GM18505 (cell line): ENCODE results near the gene HPN.

Source experiments
- ATAC-seq: cut with Tn5 transposase; IDR thresholded peaks from one replicate; pipeline ENCODE4 v1.9.1; 2021; ENCODE audit not compliant: unreplicated experiment
- POLR2A ChIP-seq: IDR thresholded peaks from 4 replicates; pipeline ENCODE4 v1.6.1; 2011; ENCODE audit warnings: borderline replicate concordance; ENCODE audit not compliant: insufficient read depth, insufficient read length; ENCODE audit errors: extremely low read depth

HPN gene

GRCh38 chr19:35106291-35106583 is 64.7 kb downstream of the HPN start:
- ATAC-seq: no peak
- no peak for TF ChIP-seq POLR2A

DNA sequence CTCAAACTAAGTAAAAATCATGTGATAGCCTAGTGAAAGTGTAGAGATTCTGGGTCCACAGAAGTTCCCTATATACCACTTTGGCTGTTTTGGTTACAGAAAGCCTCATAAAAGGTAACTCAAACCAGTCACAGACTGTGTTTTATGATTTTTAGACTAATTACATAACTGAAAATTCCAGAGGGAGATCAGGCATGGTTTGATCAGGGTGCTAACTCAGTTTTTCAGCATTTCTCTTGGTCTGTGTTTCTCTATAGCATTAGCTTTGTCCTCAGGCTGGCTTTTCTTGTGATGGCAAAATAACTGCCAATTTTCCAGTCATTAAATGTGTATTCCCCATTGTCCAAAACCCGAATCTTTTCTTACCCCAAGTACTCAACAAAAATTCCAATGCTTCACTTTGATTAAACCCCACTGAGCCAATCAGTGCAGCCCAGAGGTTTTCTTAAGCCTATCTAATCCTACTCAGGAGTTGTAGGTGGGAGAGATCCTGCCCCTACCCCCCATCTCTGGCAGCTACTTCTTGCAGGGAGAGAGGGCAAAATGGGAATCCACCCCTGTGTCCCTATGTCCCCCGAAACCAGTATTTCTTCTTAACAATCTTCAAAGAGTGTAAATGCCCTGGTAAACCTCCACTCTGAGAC is 65.5 kb downstream of the HPN start:
- no peak for TF ChIP-seq POLR2A
- ATAC-seq: no peak

DNA sequence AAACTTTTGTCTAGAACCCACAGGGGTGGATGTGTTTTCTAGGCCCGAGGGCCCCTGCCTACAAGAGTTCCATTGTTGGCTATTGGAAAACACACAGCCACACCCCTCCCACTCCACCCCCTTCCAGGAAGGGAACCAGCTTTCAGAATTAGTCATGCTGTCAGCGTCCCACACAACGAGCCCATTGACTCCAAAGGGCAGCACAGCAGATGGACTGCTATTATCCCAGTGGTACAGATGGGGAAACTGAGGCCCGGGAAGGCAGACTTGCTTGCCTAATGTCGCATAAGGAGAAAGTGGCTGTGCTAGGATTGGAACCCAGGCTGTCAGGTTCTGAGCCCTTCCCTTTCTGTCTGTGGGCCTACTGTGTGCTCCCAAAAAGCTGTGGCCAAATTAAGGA is 66.0 kb downstream of the HPN start:
- no peak for TF ChIP-seq POLR2A
- no peak for ATAC-seq

GRCh38 chr19:35108730-35109129 is 67.2 kb downstream of the HPN start:
- TF ChIP-seq POLR2A: no peak
- ATAC-seq: no peak

GRCh38 chr19:35109395-35110112 is 68.0 kb downstream of the HPN start:
- no peak for ATAC-seq
- no peak for TF ChIP-seq POLR2A

DNA sequence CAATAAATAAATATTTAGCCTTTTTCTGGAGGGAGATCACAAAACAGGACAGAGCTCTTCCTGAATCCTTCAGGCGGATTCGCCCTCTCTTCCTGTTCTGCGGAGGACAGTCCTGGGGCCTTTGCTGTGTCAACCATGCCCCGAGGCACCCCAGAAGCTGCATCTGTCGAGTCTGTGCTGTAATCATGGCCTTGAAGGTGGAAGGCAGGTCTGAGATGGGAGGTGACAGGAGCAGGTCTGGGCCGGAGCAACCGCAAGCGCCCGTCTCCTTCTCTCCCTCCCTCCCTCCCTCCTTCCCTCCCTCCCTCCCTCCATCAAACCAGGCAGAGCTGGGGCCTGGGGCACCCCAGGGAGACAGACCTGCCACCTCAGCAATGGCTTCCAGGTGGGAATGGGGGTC is 69.5 kb downstream of the HPN start:
- no peak for TF ChIP-seq POLR2A
- ATAC-seq: no peak

DNA sequence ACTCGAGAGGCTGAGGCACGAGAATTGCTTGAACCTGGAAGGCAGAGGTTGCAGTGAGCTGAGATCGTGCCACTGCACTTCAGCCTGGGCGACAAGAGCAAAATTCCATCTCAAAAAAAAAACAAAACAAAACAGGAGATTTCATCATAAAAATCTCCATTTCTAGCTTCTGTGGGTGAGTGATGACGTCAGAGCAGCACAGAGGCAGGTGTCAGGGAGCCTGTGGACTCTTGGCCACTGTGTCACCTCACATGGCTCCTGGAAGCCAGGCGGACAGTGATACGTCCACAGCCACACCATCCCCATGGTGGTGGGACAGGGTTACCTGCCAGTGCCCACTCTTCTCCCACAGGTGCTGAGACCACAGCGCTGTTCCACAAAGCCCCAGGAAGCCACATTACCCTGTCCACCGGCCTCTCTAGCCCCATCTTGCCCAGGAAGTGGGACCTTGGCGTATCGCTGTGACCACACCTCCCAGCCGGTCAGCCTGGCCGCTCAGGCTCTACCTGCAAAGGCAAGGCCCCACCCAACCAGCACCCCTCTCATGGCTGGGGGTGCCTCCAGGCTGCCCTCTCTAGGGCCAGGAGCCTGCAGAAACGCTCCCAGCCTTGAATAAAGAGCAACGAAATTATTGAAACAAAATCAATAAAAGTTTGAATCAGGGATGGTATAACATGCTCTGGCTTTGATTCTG is 71.6 kb downstream of the HPN start:
- no peak for ATAC-seq
- TF ChIP-seq POLR2A: no peak

DNA sequence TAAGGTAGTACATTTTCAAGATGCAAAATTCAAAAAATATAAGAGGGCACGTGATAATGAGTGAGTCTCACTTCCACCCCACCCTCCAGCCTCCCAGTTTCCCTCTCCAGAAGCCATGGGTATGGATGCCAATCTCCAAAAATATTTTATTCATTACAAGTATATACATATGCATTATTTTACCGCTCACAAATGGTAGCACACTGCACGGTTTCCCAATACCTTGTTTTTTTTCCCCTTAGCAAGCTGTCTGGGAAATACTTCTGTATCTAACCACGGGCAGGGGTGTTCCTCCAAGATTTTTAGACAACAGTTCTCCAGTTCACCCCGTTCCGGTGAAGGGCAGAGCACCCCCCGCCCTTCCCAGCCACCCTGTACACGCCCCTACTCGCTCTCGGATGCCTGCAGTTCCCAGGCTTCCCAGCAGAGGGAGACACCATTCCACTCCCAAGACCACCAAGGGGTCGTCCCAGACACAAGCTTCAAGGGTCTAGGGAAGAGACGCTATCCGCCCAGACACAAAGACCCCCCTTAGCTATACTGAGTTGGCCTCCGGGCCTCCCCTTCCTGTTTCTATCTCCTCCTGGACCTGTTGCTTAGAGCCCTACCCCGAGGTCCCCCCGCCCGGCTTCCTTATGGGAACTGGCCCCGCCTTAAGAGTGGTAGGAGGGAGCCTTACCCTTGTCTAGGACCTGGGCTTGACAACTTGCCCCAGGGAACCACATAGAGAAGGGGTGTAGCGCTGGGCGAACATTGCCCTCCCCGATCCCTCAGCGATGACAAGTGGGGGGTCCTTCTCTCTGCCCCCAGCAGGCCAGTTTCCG is 73.0 kb downstream of the HPN start:
- no peak for ATAC-seq

GRCh38 chr19:35115177-35115951 is 73.8 kb downstream of the HPN start, which contains the start of gene FXYD3:
Gene FXYD3, plus strand, starts transcription at chr19:35115823. Its CDS starts 3,554 bp downstream, at chr19:35119377.
- TF ChIP-seq POLR2A: no peak
- no peak for ATAC-seq

More for the DNA sequence above, 73.0 kb downstream of the HPN start:
- no peak for TF ChIP-seq POLR2A
